HEK293T (cell line): Measurements from ENCODE around the gene ROPN1L.

Experiments
- ARNT ChIP-seq: fragments of 450-650 bp; IDR thresholded peaks from 2 replicates; pipeline ENCODE4 v1.6.1; 2017; ENCODE audit warnings: mild to moderate bottlenecking
- BHLHE40 ChIP-seq: fragments of 450-650 bp; IDR thresholded peaks from 2 replicates; pipeline ENCODE4 v1.6.1; 2016; ENCODE audit warnings: mild to moderate bottlenecking, moderate library complexity, borderline replicate concordance
- FOXK2 ChIP-seq: fragments of 450-650 bp; IDR thresholded peaks from 2 replicates; pipeline ENCODE4 v1.6.1; 2016; ENCODE audit warnings: mild to moderate bottlenecking
- NFRKB ChIP-seq: fragments of 450-650 bp; IDR thresholded peaks from 2 replicates; pipeline ENCODE4 v1.6.1; 2016; ENCODE audit warnings: mild to moderate bottlenecking, moderate library complexity
- SP1 ChIP-seq: fragments of 450-650 bp; IDR thresholded peaks from 2 replicates; pipeline ENCODE4 v1.6.1; 2017

- TF ChIP-seq SP1 (no peak), BHLHE40 (no peak), ARNT (no peak), FOXK2 (no peak), NFRKB (no peak)
Observed at GRCh38 chr5:10424124-10424731, 17.5 kb upstream of the ROPN1L start.
